Heart left ventricle (tissue), 16 donors: Measurements from ENCODE around the gene DNPEP. TPM values are rescaled to one million over a fixed set of nuclear protein-coding genes. Genes with fewer than 3 reads are reported as not detected.
A peak's percentile ranks its signal among the peaks of the same experiment; 100 is the strongest.

Experiments
- ATAC-seq, 4 donors: fragments of 200-7000 bp; cut with Tn5 transposase; one replicate each; pipeline ENCODE4 v1.9.1; 2020 to 2022; ENCODE audit warnings: moderate library complexity in 4 of 4, mild to moderate bottlenecking in 3 of 4, moderate number of reproducible peaks in 1 of 4
- DNase-seq, 5 donors: peaks; one replicate each; pipeline ENCODE4 v3.0.0-alpha.2; 2020
- H3K27ac ChIP-seq, 12 donors: fragments of 200-600 bp; sonication (generic) in 4 of 12; one replicate each; pipeline versions ENCODE4 v1.5.0 to v1.8.0; 2016 to 2022; ENCODE audit warnings: mild to moderate bottlenecking in 2 of 12
- H3K27me3 ChIP-seq, 9 donors: fragments of 200-600 bp; sonication (generic) in 2 of 9; one replicate each; pipeline versions ENCODE4 v1.5.1 to v1.8.0; 2016 to 2022; ENCODE audit warnings: mild to moderate bottlenecking in 3 of 9
- H3K36me3 ChIP-seq, 9 donors: fragments of 200-600 bp; sonication (generic) in 2 of 9; one replicate each; pipeline versions ENCODE4 v1.5.0 to v1.8.0; 2018 to 2022; ENCODE audit warnings: mild to moderate bottlenecking in 2 of 9
- H3K4me1 ChIP-seq, 12 donors: fragments of 200-600 bp; sonication (generic) in 4 of 12; one replicate each; pipeline versions ENCODE4 v1.5.0 to v1.8.0; 2016 to 2022; ENCODE audit warnings: mild to moderate bottlenecking in 3 of 12
- H3K4me3 ChIP-seq, 12 donors: fragments of 200-600 bp; sonication (generic) in 4 of 12; one replicate each; pipeline versions ENCODE4 v1.5.0 to v1.8.0; 2017 to 2022; ENCODE audit warnings: mild to moderate bottlenecking in 9 of 12, moderate library complexity in 4 of 12
- H3K9me3 ChIP-seq, 12 donors: fragments of 200-600 bp; sonication (generic) in 4 of 12; one replicate each; pipeline versions ENCODE4 v1.5.0 to v1.8.0; 2016 to 2022; ENCODE audit warnings: mild to moderate bottlenecking in 1 of 12
- POLR2A ChIP-seq, 2 donors: fragments of 450-650 bp; IDR thresholded peaks; one replicate each; pipeline ENCODE4 v1.6.1; 2017; ENCODE audit warnings: antibody characterized with exemption in 2 of 2, mild to moderate bottlenecking in 2 of 2, moderate library complexity in 2 of 2
- WGBS, 4 donors: extraction: QIAGEN DNeasy Blood & Tissue Kit in 2 of 4; methylation state at CpG; one replicate each; pipeline versions ENCODE4 v1.1.5 to v1.1.7; 2013 to 2018; 5-methylcytosine and 5-hydroxymethylcytosine counted together
- intact Hi-C, 10 donors: fragments of 100-400 bp; cut with DNase I; formaldehyde crosslinking; loops; one replicate each; pipeline versions ENCODE4 v1.11.1 to v1.14.2; 2022
- polyA plus RNA-seq, 2 donors: library from polyadenylated mRNA; stranded (reverse); fragments of 200-250 nt; gene quantifications; one replicate each; pipeline ENCODE4 v1.2.3, GENCODE V29; 2013
- total RNA-seq, 9 donors: library from RNA; depleted of rRNA in 2 of 9; stranded (reverse); fragments of >200 nt in 2 of 9; fragmentation: NEBNext Ultra II Directional in 3 of 9; extraction: Animal tissue kit (Norgen Biotek cat#: 25700) in 3 of 9; gene quantifications; one replicate each; pipeline versions ENCODE4 v1.1.0 to v1.2.4, GENCODE V29; 2016 to 2023
- TF ChIP-seq, protein P1 (sequence below), 12 donors: fragments of 200-600 bp; sonication (generic) in 4 of 12; IDR thresholded peaks; one replicate each; pipeline versions ENCODE4 v1.5.0 to v1.8.0; 2018 to 2022; ENCODE audit warnings: antibody characterized with exemption in 12 of 12, mild to moderate bottlenecking in 5 of 12
- donor health status: ischemic (EF 13 %, LVEDD 7.1; RV severe dilation, severe dysfunction).
- donor health status: healthy with polysubstance abuse.
- donor health status: DM: no; HTN: yes; CAD: no.
- donor health status: DM: no; HTN: no; CAD: no.
- donor health status: ischemic (EF 25% LVEDD 6.9; RV normal size, moderate dysfunction).
- donor health status: ischemic (EF 25% LVEDD 5.7; RV mildly dilated, moderate dysfunction).
- donor health status: healthy.
- donor health status: DM: yes; HTN: yes; CAD: no.
- donor health status: ischemic (EF 35%, LVEDD 5.7; RV mildly dilated, moderate dysfunction).
- donor health status: nonischemic (EF 11% LVEDD 7.7; RV severe dilation, severe dysfunction).
- donor health status: DM: yes; HTN: yes; CAD: no.
- donor health status: PGD.
- donor health status: ischemic (EF 29% LVEDD 5.4; RV normal size, mild dysfunction).
- donor health status: nonischemic (EF 23%, LVEDD 6.1; RV moderate dilation, normal function).

DNPEP gene
- total and polyA plus RNA-seq, 11 donors = 61.3 to 101 (median 71.8) TPM

- Histone ChIP-seq H3K27me3 (peaks cover 0 to 3% (median 0%) of the 10 kb centered on the region in 9 donors), H3K4me3 (no peak overlapping the region), H3K9me3 (no peaks in the 10 kb centered on the region), H3K36me3 (no peaks in the 10 kb centered on the region), H3K4me1 (peaks cover 0 to 48% (median 17%) of the 10 kb centered on the region in 12 donors), H3K27ac (peak overlapping the region in 7 of 12 donors; percentile 90 to 99 (median 93))
- TF ChIP-seq POLR2A (IDR thresholded peaks at IDR 0.05) = no peak
- TF ChIP-seq, protein P1, sequence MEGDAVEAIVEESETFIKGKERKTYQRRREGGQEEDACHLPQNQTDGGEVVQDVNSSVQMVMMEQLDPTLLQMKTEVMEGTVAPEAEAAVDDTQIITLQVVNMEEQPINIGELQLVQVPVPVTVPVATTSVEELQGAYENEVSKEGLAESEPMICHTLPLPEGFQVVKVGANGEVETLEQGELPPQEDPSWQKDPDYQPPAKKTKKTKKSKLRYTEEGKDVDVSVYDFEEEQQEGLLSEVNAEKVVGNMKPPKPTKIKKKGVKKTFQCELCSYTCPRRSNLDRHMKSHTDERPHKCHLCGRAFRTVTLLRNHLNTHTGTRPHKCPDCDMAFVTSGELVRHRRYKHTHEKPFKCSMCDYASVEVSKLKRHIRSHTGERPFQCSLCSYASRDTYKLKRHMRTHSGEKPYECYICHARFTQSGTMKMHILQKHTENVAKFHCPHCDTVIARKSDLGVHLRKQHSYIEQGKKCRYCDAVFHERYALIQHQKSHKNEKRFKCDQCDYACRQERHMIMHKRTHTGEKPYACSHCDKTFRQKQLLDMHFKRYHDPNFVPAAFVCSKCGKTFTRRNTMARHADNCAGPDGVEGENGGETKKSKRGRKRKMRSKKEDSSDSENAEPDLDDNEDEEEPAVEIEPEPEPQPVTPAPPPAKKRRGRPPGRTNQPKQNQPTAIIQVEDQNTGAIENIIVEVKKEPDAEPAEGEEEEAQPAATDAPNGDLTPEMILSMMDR (IDR thresholded peaks at IDR 0.05) = peak; percentile 81 to 94 (median 88)
- 21% methylated on average over 15 of the region's 15 CpGs for WGBS, 4 donors
- ATAC-seq = peak in 1 of 4 donors; percentile 26
- intact Hi-C loops = loop anchor here in 9 of 10 donors (1.0 to 10.0 kb wide), 9 partner anchors 34 to 222 kb away; partner anchors contain the start of gene SLC4A3 (in 1 of the 9)
- peak in 4 of 5 donors; percentile 63 to 75 (median 68) for DNase-seq
These were observed 15.2 kb upstream of the DNPEP start for GRCh38 chr2:219402665-219403515.

DNA sequence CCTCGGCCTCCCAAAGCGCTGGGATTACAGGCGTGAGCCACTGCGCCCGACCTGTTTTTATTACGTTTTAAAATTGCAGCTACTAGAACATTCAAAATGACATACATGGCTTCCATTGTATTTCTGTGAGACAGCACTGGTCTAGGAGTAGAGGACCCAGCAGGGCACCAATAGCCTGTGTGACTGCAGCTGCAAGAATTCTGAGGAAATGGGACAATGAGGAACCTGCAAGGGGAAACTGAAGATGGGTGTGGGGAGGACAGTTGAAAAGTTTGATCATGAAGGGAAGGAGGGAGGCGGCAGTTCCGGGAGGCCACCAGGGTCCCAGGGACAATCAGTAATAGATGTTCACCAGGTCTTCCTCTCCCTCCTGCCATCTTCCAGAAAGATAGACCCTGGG is 13.9 kb upstream of the DNPEP start:
- intact Hi-C loops = loop anchor here (2.0 to 10.0 kb wide), 9 partner anchors 36 to 223 kb away; partner anchors contain the start of gene SLC4A3 (in 1 of the 10)
- Histone ChIP-seq H3K9me3 (no peaks in the 10 kb centered on the region), H3K27me3 (peaks cover 0 to 3% (median 0%) of the 10 kb centered on the region in 9 donors), H3K36me3 (no peaks in the 10 kb centered on the region), H3K27ac (no peak overlapping the region), H3K4me1 (peaks cover 0 to 37% (median 16%) of the 10 kb centered on the region in 12 donors), H3K4me3 (no peak overlapping the region)
- TF ChIP-seq POLR2A (IDR thresholded peaks at IDR 0.05) = no peak
- TF ChIP-seq, protein P1 (IDR thresholded peaks at IDR 0.05) = no peak
- DNase-seq = no peak
- no peak for ATAC-seq
- 89 to 92% (median 91%) methylated on average over 8 of the region's 8 CpGs for WGBS, 4 donors

DNA sequence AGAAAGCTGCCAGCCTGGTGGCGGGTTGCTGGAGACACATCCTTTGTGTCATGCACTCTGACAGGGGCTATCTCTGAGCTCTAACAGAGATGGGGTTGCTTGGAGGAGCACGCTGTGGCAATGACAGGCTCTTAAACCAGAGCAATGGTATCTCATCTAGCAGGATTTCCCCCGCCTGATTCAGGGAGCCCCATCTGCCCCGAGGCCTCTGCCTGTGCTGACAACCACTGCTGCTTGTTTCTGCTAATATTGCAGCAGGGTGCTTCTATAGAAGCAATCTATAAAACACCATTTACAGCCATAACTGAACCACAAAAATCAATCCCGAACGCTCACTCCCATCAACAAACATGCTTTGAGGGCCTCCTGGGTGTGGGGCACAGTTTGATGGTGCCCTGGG is 12.8 kb upstream of the DNPEP start:
- WGBS, 4 donors = 50 to 70% (median 55%) methylated on average over 6 of the region's 6 CpGs
- TF ChIP-seq, protein P1 (IDR thresholded peaks at IDR 0.05) = no peak
- no peak for TF ChIP-seq POLR2A (IDR thresholded peaks at IDR 0.05)
- Histone ChIP-seq H3K36me3 (no peaks in the 10 kb centered on the region), H3K4me3 (no peak overlapping the region), H3K4me1 (peaks cover 0 to 27% (median 11%) of the 10 kb centered on the region in 12 donors), H3K27ac (no peak overlapping the region), H3K9me3 (no peaks in the 10 kb centered on the region), H3K27me3 (peaks cover 0 to 3% (median 0%) of the 10 kb centered on the region in 9 donors)
- intact Hi-C loops = loop anchor here in 6 of 10 donors (2.0 to 10.0 kb wide), 8 partner anchors 37 to 224 kb away; partner anchors contain the start of gene SLC4A3 (in 1 of the 6)
- DNase-seq = no peak
- ATAC-seq = no peak
